ENCODE data around the gene DLG2.

DNA sequence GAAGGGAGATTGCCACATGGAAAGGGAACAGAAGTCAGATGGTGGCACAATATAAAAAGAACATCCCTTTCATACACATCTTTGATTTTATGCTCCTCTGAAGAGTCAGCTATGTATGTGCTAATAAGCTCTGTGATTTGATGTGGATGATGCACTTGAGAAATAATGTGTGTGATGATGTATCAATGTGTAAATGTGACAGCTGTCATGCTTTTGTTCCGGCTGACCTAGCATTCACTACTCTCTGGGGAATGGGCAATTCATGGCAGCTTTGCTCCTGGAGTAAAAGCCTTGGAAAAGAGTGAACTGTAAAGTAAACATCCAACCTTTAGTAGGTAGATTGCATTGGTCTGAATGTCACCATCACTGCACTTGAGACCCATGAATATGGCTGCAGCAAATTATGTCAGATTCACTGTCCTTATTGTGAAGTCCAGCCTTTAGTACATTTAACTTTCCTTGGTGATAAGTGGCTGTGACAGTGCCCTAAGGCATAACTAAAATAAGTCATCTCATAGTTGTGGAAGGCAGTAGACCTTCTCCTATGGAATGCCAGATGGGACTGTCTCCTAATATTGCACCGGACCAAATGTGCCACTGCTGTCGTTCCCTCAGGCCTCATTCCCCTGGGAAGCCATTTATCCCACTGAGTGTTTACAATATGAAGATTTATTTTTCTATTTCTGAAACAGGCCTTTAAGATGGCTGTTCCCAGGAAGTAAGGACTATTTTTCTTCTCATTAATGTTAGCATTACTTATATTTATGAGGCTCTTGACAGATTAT, 2162.8 kb downstream of the DLG2 start:
- TF ChIP-seq, protein P1, sequence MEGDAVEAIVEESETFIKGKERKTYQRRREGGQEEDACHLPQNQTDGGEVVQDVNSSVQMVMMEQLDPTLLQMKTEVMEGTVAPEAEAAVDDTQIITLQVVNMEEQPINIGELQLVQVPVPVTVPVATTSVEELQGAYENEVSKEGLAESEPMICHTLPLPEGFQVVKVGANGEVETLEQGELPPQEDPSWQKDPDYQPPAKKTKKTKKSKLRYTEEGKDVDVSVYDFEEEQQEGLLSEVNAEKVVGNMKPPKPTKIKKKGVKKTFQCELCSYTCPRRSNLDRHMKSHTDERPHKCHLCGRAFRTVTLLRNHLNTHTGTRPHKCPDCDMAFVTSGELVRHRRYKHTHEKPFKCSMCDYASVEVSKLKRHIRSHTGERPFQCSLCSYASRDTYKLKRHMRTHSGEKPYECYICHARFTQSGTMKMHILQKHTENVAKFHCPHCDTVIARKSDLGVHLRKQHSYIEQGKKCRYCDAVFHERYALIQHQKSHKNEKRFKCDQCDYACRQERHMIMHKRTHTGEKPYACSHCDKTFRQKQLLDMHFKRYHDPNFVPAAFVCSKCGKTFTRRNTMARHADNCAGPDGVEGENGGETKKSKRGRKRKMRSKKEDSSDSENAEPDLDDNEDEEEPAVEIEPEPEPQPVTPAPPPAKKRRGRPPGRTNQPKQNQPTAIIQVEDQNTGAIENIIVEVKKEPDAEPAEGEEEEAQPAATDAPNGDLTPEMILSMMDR (IDR thresholded peaks at IDR 0.05; ENCODE audit: insufficient read depth, low read depth, low read length), result no peak
- TF ChIP-seq EZH2 (IDR thresholded peaks at IDR 0.05; ENCODE audit: insufficient read depth, low read length), result no peak
